LNCAP (cell line): ENCODE measurements around the gene FBLN1.

ENCODE experiments used
- CTCF ChIP-seq: fragments of 450-650 bp; IDR thresholded peaks from 2 replicates; pipeline ENCODE4 v1.5.1; 2017; ENCODE audit warnings: mild to moderate bottlenecking

FBLN1 gene

GRCh38 chr22:45503050-45503815, 550 bp downstream of the FBLN1 start:
- TF ChIP-seq CTCF: no peak

- no peak for TF ChIP-seq CTCF
Measured at GRCh38 chr22:45503816-45504372, 1.2 kb downstream of the FBLN1 start.

- no peak for TF ChIP-seq CTCF
Measured at GRCh38 chr22:45504373-45505341, 2.0 kb downstream of the FBLN1 start.

GRCh38 chr22:45505991-45506747, 3.5 kb downstream of the FBLN1 start:
- TF ChIP-seq CTCF: no peak

GRCh38 chr22:45506816-45507360, 4.2 kb downstream of the FBLN1 start:
- no peak for TF ChIP-seq CTCF

- no peak for TF ChIP-seq CTCF
Measured at GRCh38 chr22:45507798-45508197, 5.1 kb downstream of the FBLN1 start.

GRCh38 chr22:45508814-45509213, 6.1 kb downstream of the FBLN1 start:
- TF ChIP-seq CTCF: no peak
